ENCODE measurements around the gene MAGEC3. TPM values are rescaled to one million over a fixed set of nuclear protein-coding genes. Genes with fewer than 3 reads are reported as not detected.

The MAGEC3 gene
- total and polyA plus RNA-seq, 9 of the 15 experiments (the other 6 are each of a cell fraction or from before 2014, with no cell fraction given), result 0.11 to 0.28 (median 0.17) TPM; not detected in 6

DNA sequence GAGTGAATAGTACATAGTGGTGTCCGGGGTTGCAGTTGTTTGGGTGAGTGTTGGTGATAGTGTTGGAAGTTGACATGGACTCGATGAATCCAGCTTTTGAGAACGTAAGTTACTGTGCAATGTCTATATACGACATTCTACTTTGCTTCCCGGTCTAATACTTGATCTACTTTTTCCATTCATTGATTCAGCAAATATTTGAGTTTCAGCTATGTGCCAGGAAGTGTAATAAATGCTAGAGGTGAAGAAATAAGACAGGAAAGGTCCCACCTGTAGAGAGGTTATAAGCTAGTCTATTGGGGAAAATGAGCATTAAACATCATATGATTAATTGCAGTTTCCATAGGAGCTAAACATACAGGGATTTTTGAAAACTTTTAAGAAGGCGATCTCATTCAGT lies 22.2 kb upstream of the MAGEC3 start:
- no peaks in the 10 kb centered on the region for H3K9me3 ChIP-seq (replicated peaks; ENCODE audit: control insufficient read depth, insufficient read depth, low read depth, low read length)
- H3K9me1 ChIP-seq (ENCODE audit: control insufficient read depth, insufficient read depth, low read length), result no peaks in the 10 kb centered on the region
- no peak for FAIRE-seq
- in situ Hi-C loops (cut with MboI) (no loop called here), intact Hi-C loops (cut with micrococcal nuclease) (no loop called here)
- BruUV-seq (replicated peaks), result no TSS peak
- no peaks in the 10 kb centered on the region for H4K20me1 ChIP-seq (replicated peaks; ENCODE audit: control insufficient read depth, insufficient read depth, low read length)
- no peak overlapping the region for H3K4me2 ChIP-seq (ENCODE audit: insufficient read depth, low read length)
- no peak for DNase-seq (ENCODE audit: extremely low read depth in 1 of 4, low spot score in 3 of 4)
- H3K27ac ChIP-seq (ENCODE audit: extremely low read depth, low read depth, low read length), result no peak overlapping the region
- H3K36me3 ChIP-seq (ENCODE audit: control insufficient read depth, insufficient read depth, low read length), result no peaks in the 10 kb centered on the region
- H2AFZ ChIP-seq (ENCODE audit: low read depth, low read length), result no peak overlapping the region
- no peaks in the 10 kb centered on the region for H3K79me2 ChIP-seq (ENCODE audit: control insufficient read depth, insufficient read depth, low read length)
- no peak overlapping the region for H3K9ac ChIP-seq (ENCODE audit: insufficient read depth in 1 of 2, low read depth in 2 of 2, low read length in 2 of 2)
- no peak for ATAC-seq
- no peaks in the 10 kb centered on the region for H3K4me1 ChIP-seq (replicated peaks in 1 of 2; ENCODE audit: control insufficient read depth in 2 of 2, insufficient read depth in 2 of 2, low read length in 2 of 2)
- WGBS (ENCODE audit: insufficient coverage, low coverage, missing lambda C conversion rate), result 0% methylated on average over 3 of the region's 6 CpGs
- POLR2A ChIA-PET, result no interaction called here
- H3K27me3 ChIP-seq (ENCODE audit: control insufficient read depth in 2 of 2, insufficient read depth in 2 of 2, low read length in 2 of 2), result no peaks in the 10 kb centered on the region
- TF ChIP-seq KLF1 (tag; IDR thresholded peaks at IDR 0.05), result no peak
- TF ChIP-seq, protein P1, sequence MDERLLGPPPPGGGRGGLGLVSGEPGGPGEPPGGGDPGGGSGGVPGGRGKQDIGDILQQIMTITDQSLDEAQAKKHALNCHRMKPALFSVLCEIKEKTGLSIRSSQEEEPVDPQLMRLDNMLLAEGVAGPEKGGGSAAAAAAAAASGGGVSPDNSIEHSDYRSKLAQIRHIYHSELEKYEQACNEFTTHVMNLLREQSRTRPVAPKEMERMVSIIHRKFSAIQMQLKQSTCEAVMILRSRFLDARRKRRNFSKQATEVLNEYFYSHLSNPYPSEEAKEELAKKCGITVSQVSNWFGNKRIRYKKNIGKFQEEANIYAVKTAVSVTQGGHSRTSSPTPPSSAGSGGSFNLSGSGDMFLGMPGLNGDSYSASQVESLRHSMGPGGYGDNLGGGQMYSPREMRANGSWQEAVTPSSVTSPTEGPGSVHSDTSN (CRISPR knock-in tag; IDR thresholded peaks at IDR 0.05; ENCODE audit: low read depth), result no peak
- TF ChIP-seq, protein P1 (tag; conservative IDR thresholded peaks at IDR 0.05; ENCODE audit: low read depth), result no peak
- no peak for TF ChIP-seq PRPF4 (IDR thresholded peaks at IDR 0.05; ENCODE audit: insufficient read depth, low read depth, low read length, poor library complexity, severe bottlenecking)
- no peak for TF ChIP-seq IRF2 (CRISPR knock-in tag; IDR thresholded peaks at IDR 0.05)
- no peak for TF ChIP-seq HNRNPH1 (optimal IDR thresholded peaks at IDR 0.05; ENCODE audit: low read depth, low read length)
- no peak for TF ChIP-seq OTX1 (CRISPR knock-in tag; IDR thresholded peaks at IDR 0.05)
- TF ChIP-seq MCM7 (IDR thresholded peaks at IDR 0.05), result no peak
- no peak for TF ChIP-seq MYBL2 (IDR thresholded peaks at IDR 0.05; ENCODE audit: low read depth)
- TF ChIP-seq MYBL2 (CRISPR knock-in tag; IDR thresholded peaks at IDR 0.05; ENCODE audit: borderline replicate concordance), result no peak
- no peak for TF ChIP-seq KDM4B (IDR thresholded peaks at IDR 0.05; ENCODE audit: borderline replicate concordance in 2 of 2, low read depth in 1 of 2)
- TF ChIP-seq ESRRA (IDR thresholded peaks at IDR 0.05; ENCODE audit: borderline replicate concordance, low read depth), result no peak
- TF ChIP-seq RHOXF2B (CRISPR knock-in tag; conservative IDR thresholded peaks at IDR 0.05), result no peak
- TF ChIP-seq HEY1 (CRISPR knock-in tag; IDR thresholded peaks at IDR 0.05; ENCODE audit: borderline replicate concordance), result no peak
- no peak for TF ChIP-seq HMG20B (CRISPR knock-in tag; IDR thresholded peaks at IDR 0.05)
- TF ChIP-seq MBD2 (IDR thresholded peaks at IDR 0.05; ENCODE audit: borderline replicate concordance, low read depth), result no peak
- TF ChIP-seq ZNF668 (CRISPR knock-in tag; IDR thresholded peaks at IDR 0.05), result no peak
- TF ChIP-seq, protein P2, sequence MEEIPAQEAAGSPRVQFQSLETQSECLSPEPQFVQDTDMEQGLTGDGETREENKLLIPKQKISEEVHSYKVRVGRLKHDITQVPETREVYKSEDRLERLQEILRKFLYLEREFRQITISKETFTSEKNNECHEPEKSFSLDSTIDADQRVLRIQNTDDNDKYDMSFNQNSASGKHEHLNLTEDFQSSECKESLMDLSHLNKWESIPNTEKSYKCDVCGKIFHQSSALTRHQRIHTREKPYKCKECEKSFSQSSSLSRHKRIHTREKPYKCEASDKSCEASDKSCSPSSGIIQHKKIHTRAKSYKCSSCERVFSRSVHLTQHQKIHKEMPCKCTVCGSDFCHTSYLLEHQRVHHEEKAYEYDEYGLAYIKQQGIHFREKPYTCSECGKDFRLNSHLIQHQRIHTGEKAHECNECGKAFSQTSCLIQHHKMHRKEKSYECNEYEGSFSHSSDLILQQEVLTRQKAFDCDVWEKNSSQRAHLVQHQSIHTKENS (CRISPR knock-in tag; IDR thresholded peaks at IDR 0.05), result no peak
- TF ChIP-seq YBX1 (IDR thresholded peaks at IDR 0.05), result no peak
- no peak for TF ChIP-seq CBX3 (IDR thresholded peaks at IDR 0.05; ENCODE audit: borderline replicate concordance in 1 of 2, low read length in 2 of 2)
- no peak for TF ChIP-seq RBM25 (IDR thresholded peaks at IDR 0.05; ENCODE audit: low read depth, low read length, severe bottlenecking)
- CTCF ChIA-PET (ENCODE audit: low intra/inter-chr PET ratio), result no interaction called here
- no peak overlapping the region for H3K4me3 ChIP-seq

Measured in K562 (cell line).